Peyer's patch (tissue), 4 donors: Measurements from ENCODE around the gene CNTNAP4. TPM values are rescaled to one million over a fixed set of nuclear protein-coding genes. Genes with fewer than 3 reads are reported as not detected.

Experiments
- DNase-seq, 3 donors: peaks; one replicate each; pipeline ENCODE4 v3.0.0-alpha.2; 2017 to 2019
- H3K27ac ChIP-seq, 4 donors: fragments of 200-600 bp; sonication (generic); one replicate each; pipeline ENCODE4 v1.5.1; 2016 to 2019
- H3K27me3 ChIP-seq, 2 donors: fragments of 200-600 bp; sonication (generic); one replicate each; pipeline ENCODE4 v1.5.1; 2019
- H3K36me3 ChIP-seq, 3 donors: fragments of 200-600 bp; sonication (generic); one replicate each; pipeline ENCODE4 v1.5.1; 2016 to 2019
- H3K4me1 ChIP-seq, 4 donors: fragments of 200-600 bp; sonication (generic); one replicate each; pipeline ENCODE4 v1.5.1; 2016 to 2019
- H3K4me3 ChIP-seq, 4 donors: fragments of 200-600 bp; sonication (generic); 1 replicate in 3 of 4; 2 replicates in 1 of 4; pipeline ENCODE4 v1.5.1; 2016 to 2019; ENCODE audit warnings: mild to moderate bottlenecking in 1 of 4
- H3K9me3 ChIP-seq, 4 donors: fragments of 200-600 bp; sonication (generic); one replicate each; pipeline ENCODE4 v1.5.1; 2016 to 2019; ENCODE audit warnings: mild to moderate bottlenecking in 1 of 4
- POLR2A ChIP-seq, 2 donors: fragments of 450-650 bp; IDR thresholded peaks; one replicate each; pipeline ENCODE4 v1.5.1; 2017; ENCODE audit warnings: antibody characterized with exemption in 2 of 2, mild to moderate bottlenecking in 2 of 2, moderate library complexity in 2 of 2
- total RNA-seq, 4 donors: library from RNA; depleted of rRNA; stranded (reverse); fragments of >200 nt; gene quantifications; one replicate each; pipeline ENCODE4 v1.1.0, GENCODE V29; 2016
- TF ChIP-seq, protein P1 (sequence below), 6 experiments: fragments of 450-650 bp in 4 of 6; fragments of 200-600 bp in 2 of 6; sonication (generic) in 1 of 6; IDR thresholded peaks; one replicate each; pipeline ENCODE4 v1.5.1; 2017 to 2019; ENCODE audit warnings: antibody characterized with exemption in 6 of 6, mild to moderate bottlenecking in 3 of 6, moderate library complexity in 1 of 6

CNTNAP4 gene
- total RNA-seq, 4 donors from 2014 or later = not detected

DNA sequence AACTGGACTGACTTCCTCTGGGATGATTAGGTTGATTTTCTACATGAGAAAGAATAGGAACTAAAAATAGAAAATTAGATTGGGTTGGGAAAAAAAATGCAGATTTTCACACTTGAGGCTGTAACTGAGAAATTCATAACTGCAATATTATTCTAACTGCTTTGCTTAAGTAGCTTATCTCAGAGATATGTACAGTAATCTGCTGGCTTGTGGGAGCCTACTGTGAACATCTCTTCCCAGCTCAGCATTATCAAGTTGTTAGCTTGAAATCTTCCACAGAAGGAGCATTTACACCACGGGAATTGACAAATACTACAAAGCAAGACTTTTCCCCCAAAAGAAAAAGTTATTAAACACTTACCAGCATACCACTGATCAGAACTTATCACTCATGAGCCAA lies 58.9 kb downstream of the CNTNAP4 start:
- H3K27me3 ChIP-seq = no peaks in the 10 kb centered on the region
- DNase-seq = no peak
- peaks cover 0 to 5% (median 0%) of the 10 kb centered on the region in 4 donors for H3K9me3 ChIP-seq
- H3K36me3 ChIP-seq = no peaks in the 10 kb centered on the region
- no peak overlapping the region for H3K27ac ChIP-seq
- TF ChIP-seq, protein P1, sequence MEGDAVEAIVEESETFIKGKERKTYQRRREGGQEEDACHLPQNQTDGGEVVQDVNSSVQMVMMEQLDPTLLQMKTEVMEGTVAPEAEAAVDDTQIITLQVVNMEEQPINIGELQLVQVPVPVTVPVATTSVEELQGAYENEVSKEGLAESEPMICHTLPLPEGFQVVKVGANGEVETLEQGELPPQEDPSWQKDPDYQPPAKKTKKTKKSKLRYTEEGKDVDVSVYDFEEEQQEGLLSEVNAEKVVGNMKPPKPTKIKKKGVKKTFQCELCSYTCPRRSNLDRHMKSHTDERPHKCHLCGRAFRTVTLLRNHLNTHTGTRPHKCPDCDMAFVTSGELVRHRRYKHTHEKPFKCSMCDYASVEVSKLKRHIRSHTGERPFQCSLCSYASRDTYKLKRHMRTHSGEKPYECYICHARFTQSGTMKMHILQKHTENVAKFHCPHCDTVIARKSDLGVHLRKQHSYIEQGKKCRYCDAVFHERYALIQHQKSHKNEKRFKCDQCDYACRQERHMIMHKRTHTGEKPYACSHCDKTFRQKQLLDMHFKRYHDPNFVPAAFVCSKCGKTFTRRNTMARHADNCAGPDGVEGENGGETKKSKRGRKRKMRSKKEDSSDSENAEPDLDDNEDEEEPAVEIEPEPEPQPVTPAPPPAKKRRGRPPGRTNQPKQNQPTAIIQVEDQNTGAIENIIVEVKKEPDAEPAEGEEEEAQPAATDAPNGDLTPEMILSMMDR (IDR thresholded peaks at IDR 0.05) = no peak
- no peak for TF ChIP-seq POLR2A (IDR thresholded peaks at IDR 0.05)
- H3K4me3 ChIP-seq = no peak overlapping the region
- no peaks in the 10 kb centered on the region for H3K4me1 ChIP-seq

GRCh38 chr16:76338472-76338871 lies 61.3 kb downstream of the CNTNAP4 start:
- H3K27me3 ChIP-seq = no peaks in the 10 kb centered on the region

DNA sequence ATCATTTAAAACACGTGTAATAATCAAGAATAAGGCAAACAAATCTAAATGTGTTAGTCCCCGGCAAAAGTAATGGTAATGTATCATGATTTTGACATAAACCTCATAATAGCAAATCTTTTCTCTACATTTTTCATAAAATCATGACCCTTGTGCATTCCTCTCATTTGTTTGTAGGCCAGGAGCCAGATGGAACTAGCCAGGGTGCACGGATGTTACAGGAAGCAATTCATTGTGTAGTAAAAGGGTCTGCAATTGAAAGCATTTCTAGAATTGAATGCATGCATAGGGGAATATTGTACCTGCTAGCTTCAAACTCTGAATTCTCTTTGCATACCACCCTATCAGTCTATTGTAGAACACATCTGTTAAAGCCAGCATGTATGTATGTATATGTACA lies 66.6 kb downstream of the CNTNAP4 start:
- DNase-seq = no peak
- no peaks in the 10 kb centered on the region for H3K27me3 ChIP-seq
- no peak overlapping the region for H3K27ac ChIP-seq
- H3K4me1 ChIP-seq = no peaks in the 10 kb centered on the region
- no peak overlapping the region for H3K4me3 ChIP-seq
- H3K9me3 ChIP-seq = no peaks in the 10 kb centered on the region
- TF ChIP-seq, protein P1 (IDR thresholded peaks at IDR 0.05) = no peak
- TF ChIP-seq POLR2A (IDR thresholded peaks at IDR 0.05) = no peak
- H3K36me3 ChIP-seq = no peaks in the 10 kb centered on the region

More at GRCh38 chr16:76338472-76338871, 61.3 kb downstream of the CNTNAP4 start:
- no peak for DNase-seq
- Histone ChIP-seq H3K27ac (no peak overlapping the region), H3K9me3 (peaks cover 0 to 5% (median 0%) of the 10 kb centered on the region in 4 donors), H3K4me1 (no peaks in the 10 kb centered on the region), H3K36me3 (no peaks in the 10 kb centered on the region), H3K4me3 (no peak overlapping the region)
- no peak for TF ChIP-seq POLR2A (IDR thresholded peaks at IDR 0.05)
- TF ChIP-seq, protein P1 (IDR thresholded peaks at IDR 0.05) = no peak

GRCh38 chr16:76345163-76345661 lies 68.0 kb downstream of the CNTNAP4 start:
- Histone ChIP-seq H3K27me3 (no peaks in the 10 kb centered on the region), H3K4me1 (no peaks in the 10 kb centered on the region), H3K36me3 (no peaks in the 10 kb centered on the region), H3K4me3 (no peak overlapping the region), H3K9me3 (no peaks in the 10 kb centered on the region), H3K27ac (no peak overlapping the region)
- TF ChIP-seq POLR2A (IDR thresholded peaks at IDR 0.05) = no peak
- TF ChIP-seq, protein P1 (IDR thresholded peaks at IDR 0.05) = no peak
- DNase-seq = no peak

DNA sequence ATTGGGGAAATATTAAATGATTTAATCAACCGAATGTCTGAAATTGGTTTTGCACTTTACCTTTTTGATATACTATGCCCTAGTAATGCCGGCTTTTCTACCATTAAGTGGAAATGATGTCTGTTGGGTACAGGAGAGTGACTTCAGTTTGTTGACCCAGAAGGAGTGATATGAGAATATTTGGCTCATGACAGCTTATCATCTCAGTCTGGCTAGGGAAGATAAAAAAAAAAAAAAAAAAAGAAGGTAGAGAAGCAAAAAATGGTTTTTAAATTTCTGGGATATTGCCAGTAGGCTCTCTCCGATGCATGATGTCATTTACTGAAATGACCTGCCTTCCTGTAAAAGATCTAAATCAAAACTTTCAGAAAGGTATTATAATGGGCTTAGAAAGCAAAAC lies 69.0 kb downstream of the CNTNAP4 start:
- H3K27ac ChIP-seq = no peak overlapping the region
- no peaks in the 10 kb centered on the region for H3K27me3 ChIP-seq
- no peak overlapping the region for H3K4me3 ChIP-seq
- no peaks in the 10 kb centered on the region for H3K36me3 ChIP-seq
- no peak for DNase-seq
- H3K9me3 ChIP-seq = no peaks in the 10 kb centered on the region
- TF ChIP-seq POLR2A (IDR thresholded peaks at IDR 0.05) = no peak
- TF ChIP-seq, protein P1 (IDR thresholded peaks at IDR 0.05) = no peak
- H3K4me1 ChIP-seq = no peaks in the 10 kb centered on the region

DNA sequence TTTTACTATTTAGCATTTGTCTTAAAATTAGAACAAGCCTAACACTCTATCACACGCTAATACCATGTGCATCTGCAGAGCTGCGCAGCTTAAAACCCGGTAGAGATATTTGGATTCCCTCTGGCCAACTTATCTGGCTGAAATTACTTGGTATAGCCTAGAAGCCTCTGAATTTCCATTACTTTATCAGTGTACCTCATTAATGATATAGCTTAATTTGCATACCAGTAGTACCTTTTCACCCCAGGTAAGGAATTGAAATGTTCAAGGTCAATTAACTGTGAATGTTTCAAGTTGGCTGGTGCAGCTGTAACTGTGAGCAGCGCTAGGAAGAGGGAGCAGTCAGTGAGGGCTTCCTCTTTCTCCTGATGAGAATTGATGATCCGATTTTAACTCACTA lies 74.2 kb downstream of the CNTNAP4 start:
- no peak for DNase-seq
- H3K4me1 ChIP-seq = no peaks in the 10 kb centered on the region
- no peaks in the 10 kb centered on the region for H3K36me3 ChIP-seq
- no peak for TF ChIP-seq POLR2A (IDR thresholded peaks at IDR 0.05)
- TF ChIP-seq, protein P1 (IDR thresholded peaks at IDR 0.05) = no peak
- no peaks in the 10 kb centered on the region for H3K9me3 ChIP-seq
- H3K27ac ChIP-seq = no peak overlapping the region
- H3K27me3 ChIP-seq = no peaks in the 10 kb centered on the region
- H3K4me3 ChIP-seq = no peak overlapping the region
